Measurements from ENCODE around the gene EGLN3. TPM values are rescaled to one million over a fixed set of nuclear protein-coding genes. Genes with fewer than 3 reads are reported as not detected.

The EGLN3 gene
- total and polyA plus RNA-seq, 10 of the 15 experiments (the other 5 are each of a cell fraction or from before 2014, with no cell fraction given) = 0.42 to 8.1 (median 2.0) TPM

- Histone ChIP-seq H3K9me3 (replicated peaks; ENCODE audit: control insufficient read depth, insufficient read depth, low read length) (no peaks in the 10 kb centered on the region; the same call in 2 of the 3 replicates), H3K9ac (ENCODE audit: control insufficient read depth, insufficient read depth, low read length) (no peak overlapping the region), H3K4me1 (ENCODE audit: control insufficient read depth, insufficient read depth, low read length) (no peaks in the 10 kb centered on the region), H3K79me2 (ENCODE audit: control insufficient read depth, insufficient read depth, low read length) (no peaks in the 10 kb centered on the region), H3K36me3 (ENCODE audit: control insufficient read depth in 2 of 2, insufficient read depth in 2 of 2, low read length in 1 of 2) (no peaks in the 10 kb centered on the region), H3K4me3 (no peak overlapping the region), H2AFZ (ENCODE audit: control insufficient read depth, low read depth, low read length) (no peak overlapping the region), H3K27ac (ENCODE audit: control insufficient read depth, insufficient read depth) (no peak overlapping the region), H4K20me1 (ENCODE audit: control insufficient read depth, insufficient read depth) (no peaks in the 10 kb centered on the region), H3K4me2 (ENCODE audit: control insufficient read depth, insufficient read depth) (no peak overlapping the region), H3K27me3 (replicated peaks in 1 of 2; ENCODE audit: control insufficient read depth in 2 of 2, insufficient read depth in 2 of 2, low read length in 1 of 2) (no peaks in the 10 kb centered on the region)
- no TSS peak for BruUV-seq (replicated peaks)
- ChIA-PET SMC1A (ENCODE audit: uncharacterized antibody, unreplicated experiment) (interaction anchor here (0.6 to 3.0 kb wide), 12 partner anchors 9 to 307 kb away, joined by 3 to 22 read pairs (median 6); no protein-coding TSS in a partner anchor), POLR2A (interaction anchor here (2.3 kb wide), 1 partner anchor 8 kb away, joined by 7 read pairs; no protein-coding TSS in a partner anchor), RAD21 (ENCODE audit: unreplicated experiment) (interaction anchor here (1.0 to 2.8 kb wide), 6 partner anchors 8 to 169 kb away, joined by 3 to 12 read pairs (median 4); no protein-coding TSS in a partner anchor), CTCF (interaction anchor here (0.8 to 3.3 kb wide), 11 partner anchors 13 to 301 kb away, joined by 3 to 13 read pairs (median 3); no protein-coding TSS in a partner anchor)
- WGBS (ENCODE audit: insufficient coverage, insufficient replicate concordance, low lambda C conversion rate, missing lambda C conversion rate) = 54% methylated on average over 8 of the region's 8 CpGs
- FAIRE-seq (no peak), DNase-seq (ENCODE audit: low read depth, low spot score) (no peak), ATAC-seq (no peak)
- intact Hi-C loops (cut with micrococcal nuclease; ENCODE audit: unreplicated experiment) = no loop called here
- in situ Hi-C loops (cut with MboI) = no loop called here
- TF ChIP-seq, protein P1, sequence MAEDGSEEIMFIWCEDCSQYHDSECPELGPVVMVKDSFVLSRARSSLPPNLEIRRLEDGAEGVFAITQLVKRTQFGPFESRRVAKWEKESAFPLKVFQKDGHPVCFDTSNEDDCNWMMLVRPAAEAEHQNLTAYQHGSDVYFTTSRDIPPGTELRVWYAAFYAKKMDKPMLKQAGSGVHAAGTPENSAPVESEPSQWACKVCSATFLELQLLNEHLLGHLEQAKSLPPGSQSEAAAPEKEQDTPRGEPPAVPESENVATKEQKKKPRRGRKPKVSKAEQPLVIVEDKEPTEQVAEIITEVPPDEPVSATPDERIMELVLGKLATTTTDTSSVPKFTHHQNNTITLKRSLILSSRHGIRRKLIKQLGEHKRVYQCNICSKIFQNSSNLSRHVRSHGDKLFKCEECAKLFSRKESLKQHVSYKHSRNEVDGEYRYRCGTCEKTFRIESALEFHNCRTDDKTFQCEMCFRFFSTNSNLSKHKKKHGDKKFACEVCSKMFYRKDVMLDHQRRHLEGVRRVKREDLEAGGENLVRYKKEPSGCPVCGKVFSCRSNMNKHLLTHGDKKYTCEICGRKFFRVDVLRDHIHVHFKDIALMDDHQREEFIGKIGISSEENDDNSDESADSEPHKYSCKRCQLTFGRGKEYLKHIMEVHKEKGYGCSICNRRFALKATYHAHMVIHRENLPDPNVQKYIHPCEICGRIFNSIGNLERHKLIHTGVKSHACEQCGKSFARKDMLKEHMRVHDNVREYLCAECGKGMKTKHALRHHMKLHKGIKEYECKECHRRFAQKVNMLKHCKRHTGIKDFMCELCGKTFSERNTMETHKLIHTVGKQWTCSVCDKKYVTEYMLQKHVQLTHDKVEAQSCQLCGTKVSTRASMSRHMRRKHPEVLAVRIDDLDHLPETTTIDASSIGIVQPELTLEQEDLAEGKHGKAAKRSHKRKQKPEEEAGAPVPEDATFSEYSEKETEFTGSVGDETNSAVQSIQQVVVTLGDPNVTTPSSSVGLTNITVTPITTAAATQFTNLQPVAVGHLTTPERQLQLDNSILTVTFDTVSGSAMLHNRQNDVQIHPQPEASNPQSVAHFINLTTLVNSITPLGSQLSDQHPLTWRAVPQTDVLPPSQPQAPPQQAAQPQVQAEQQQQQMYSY (CRISPR knock-in tag; IDR thresholded peaks at IDR 0.05) = no peak
- TF ChIP-seq, protein P2, sequence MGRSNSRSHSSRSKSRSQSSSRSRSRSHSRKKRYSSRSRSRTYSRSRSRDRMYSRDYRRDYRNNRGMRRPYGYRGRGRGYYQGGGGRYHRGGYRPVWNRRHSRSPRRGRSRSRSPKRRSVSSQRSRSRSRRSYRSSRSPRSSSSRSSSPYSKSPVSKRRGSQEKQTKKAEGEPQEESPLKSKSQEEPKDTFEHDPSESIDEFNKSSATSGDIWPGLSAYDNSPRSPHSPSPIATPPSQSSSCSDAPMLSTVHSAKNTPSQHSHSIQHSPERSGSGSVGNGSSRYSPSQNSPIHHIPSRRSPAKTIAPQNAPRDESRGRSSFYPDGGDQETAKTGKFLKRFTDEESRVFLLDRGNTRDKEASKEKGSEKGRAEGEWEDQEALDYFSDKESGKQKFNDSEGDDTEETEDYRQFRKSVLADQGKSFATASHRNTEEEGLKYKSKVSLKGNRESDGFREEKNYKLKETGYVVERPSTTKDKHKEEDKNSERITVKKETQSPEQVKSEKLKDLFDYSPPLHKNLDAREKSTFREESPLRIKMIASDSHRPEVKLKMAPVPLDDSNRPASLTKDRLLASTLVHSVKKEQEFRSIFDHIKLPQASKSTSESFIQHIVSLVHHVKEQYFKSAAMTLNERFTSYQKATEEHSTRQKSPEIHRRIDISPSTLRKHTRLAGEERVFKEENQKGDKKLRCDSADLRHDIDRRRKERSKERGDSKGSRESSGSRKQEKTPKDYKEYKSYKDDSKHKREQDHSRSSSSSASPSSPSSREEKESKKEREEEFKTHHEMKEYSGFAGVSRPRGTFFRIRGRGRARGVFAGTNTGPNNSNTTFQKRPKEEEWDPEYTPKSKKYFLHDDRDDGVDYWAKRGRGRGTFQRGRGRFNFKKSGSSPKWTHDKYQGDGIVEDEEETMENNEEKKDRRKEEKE (IDR thresholded peaks at IDR 0.05) = no peak
- TF ChIP-seq, protein P3, sequence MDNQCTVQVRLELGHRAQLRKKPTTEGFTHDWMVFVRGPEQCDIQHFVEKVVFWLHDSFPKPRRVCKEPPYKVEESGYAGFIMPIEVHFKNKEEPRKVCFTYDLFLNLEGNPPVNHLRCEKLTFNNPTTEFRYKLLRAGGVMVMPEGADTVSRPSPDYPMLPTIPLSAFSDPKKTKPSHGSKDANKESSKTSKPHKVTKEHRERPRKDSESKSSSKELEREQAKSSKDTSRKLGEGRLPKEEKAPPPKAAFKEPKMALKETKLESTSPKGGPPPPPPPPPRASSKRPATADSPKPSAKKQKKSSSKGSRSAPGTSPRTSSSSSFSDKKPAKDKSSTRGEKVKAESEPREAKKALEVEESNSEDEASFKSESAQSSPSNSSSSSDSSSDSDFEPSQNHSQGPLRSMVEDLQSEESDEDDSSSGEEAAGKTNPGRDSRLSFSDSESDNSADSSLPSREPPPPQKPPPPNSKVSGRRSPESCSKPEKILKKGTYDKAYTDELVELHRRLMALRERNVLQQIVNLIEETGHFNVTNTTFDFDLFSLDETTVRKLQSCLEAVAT (IDR thresholded peaks at IDR 0.05) = no peak
- TF ChIP-seq ELK1 (IDR thresholded peaks at IDR 0.05; ENCODE audit: low read depth, low read length) (no peak), IKZF2 (IDR thresholded peaks at IDR 0.05) (no peak), ZBED1 (IDR thresholded peaks at IDR 0.05; ENCODE audit: borderline replicate concordance) (no peak), SUPT20H (IDR thresholded peaks at IDR 0.05; ENCODE audit: borderline replicate concordance, control insufficient read depth, low read depth, low read length) (no peak), YBX1 (IDR thresholded peaks at IDR 0.05) (no peak), DPF2 (IDR thresholded peaks at IDR 0.05) (no peak), PKNOX1 (IDR thresholded peaks at IDR 0.05) (no peak), NR2C1 (IDR thresholded peaks at IDR 0.05) (no peak)
- TF ChIP-seq, protein P4, sequence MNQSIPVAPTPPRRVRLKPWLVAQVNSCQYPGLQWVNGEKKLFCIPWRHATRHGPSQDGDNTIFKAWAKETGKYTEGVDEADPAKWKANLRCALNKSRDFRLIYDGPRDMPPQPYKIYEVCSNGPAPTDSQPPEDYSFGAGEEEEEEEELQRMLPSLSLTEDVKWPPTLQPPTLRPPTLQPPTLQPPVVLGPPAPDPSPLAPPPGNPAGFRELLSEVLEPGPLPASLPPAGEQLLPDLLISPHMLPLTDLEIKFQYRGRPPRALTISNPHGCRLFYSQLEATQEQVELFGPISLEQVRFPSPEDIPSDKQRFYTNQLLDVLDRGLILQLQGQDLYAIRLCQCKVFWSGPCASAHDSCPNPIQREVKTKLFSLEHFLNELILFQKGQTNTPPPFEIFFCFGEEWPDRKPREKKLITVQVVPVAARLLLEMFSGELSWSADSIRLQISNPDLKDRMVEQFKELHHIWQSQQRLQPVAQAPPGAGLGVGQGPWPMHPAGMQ (IDR thresholded peaks at IDR 0.05; ENCODE audit: borderline replicate concordance) = no peak
These were observed 22.0 kb downstream of the EGLN3 start for GRCh38 chr14:33928895-33929294.

Data from GM12878 (cell line).